Gastroesophageal sphincter (tissue), 3 donors: ENCODE results near the gene DPYD.

ENCODE experiments used
- CTCF ChIP-seq, 4 experiments: fragments of 200-600 bp in 2 of 4; fragments of 450-650 bp in 2 of 4; sonication (generic) in 1 of 4; IDR thresholded peaks; one replicate each; pipeline ENCODE4 v1.5.1; 2017 to 2019; ENCODE audit warnings: antibody characterized with exemption in 4 of 4, mild to moderate bottlenecking in 2 of 4, moderate library complexity in 2 of 4
- POLR2AphosphoS5 ChIP-seq: sonication (generic); formaldehyde crosslinking; IDR thresholded peaks from one replicate; pipeline ENCODE4 v1.6.1; 2017; ENCODE audit warnings: antibody characterized with exemption

- TF ChIP-seq CTCF (IDR thresholded peaks at IDR 0.05) (no peak), POLR2AphosphoS5 (no peak)
Observed at GRCh38 chr1:97281962-97282361, 638.9 kb downstream of the DPYD start.
